Smooth muscle cell (in vitro differentiated cells): ENCODE results near the gene CA7. TPM values are rescaled to one million over a fixed set of nuclear protein-coding genes. Genes with fewer than 3 reads are reported as not detected.
A peak's percentile ranks its signal among the peaks of the same experiment; 100 is the strongest.

ENCODE experiments used
- DNase-seq: peaks from one replicate; lab custom pipeline; 2025; ENCODE audit not compliant: unreplicated experiment; lab: John Stamatoyannopoulos, UW
- H2AFZ ChIP-seq: fragments of 200-600 bp; sonication (generic); 2 replicates; pipeline ENCODE4 v1.6.0; 2016; ENCODE audit warnings: antibody characterized with exemption, low read depth, mild to moderate bottlenecking
- H3F3A ChIP-seq: fragments of 200-600 bp; sonication (generic); 2 replicates; pipeline ENCODE4 v1.6.0; 2017; ENCODE audit warnings: antibody characterized with exemption, low read depth
- H3K27ac ChIP-seq: fragments of 200-600 bp; sonication (generic); 2 replicates; pipeline ENCODE4 v1.5.1; 2016; ENCODE audit warnings: low read depth, mild to moderate bottlenecking
- H3K27me3 ChIP-seq: fragments of 200-600 bp; sonication (generic); 2 replicates; pipeline ENCODE4 v1.6.1; 2016; ENCODE audit warnings: low read depth, mild to moderate bottlenecking
- H3K36me3 ChIP-seq: fragments of 200-600 bp; sonication (generic); 2 replicates; pipeline ENCODE4 v1.5.1; 2016; ENCODE audit warnings: low read depth
- H3K4me1 ChIP-seq: fragments of 200-600 bp; sonication (generic); 2 replicates; pipeline ENCODE4 v1.5.1; 2016; ENCODE audit warnings: low read depth
- H3K4me2 ChIP-seq: fragments of 200-600 bp; sonication (generic); 2 replicates; pipeline ENCODE4 v1.6.0; 2016; ENCODE audit warnings: mild to moderate bottlenecking
- H3K4me3 ChIP-seq: fragments of 200-600 bp; sonication (generic); 2 replicates; pipeline ENCODE4 v1.5.1; 2016; ENCODE audit warnings: mild to moderate bottlenecking
- H3K79me2 ChIP-seq: fragments of 200-600 bp; sonication (generic); 2 replicates; pipeline ENCODE4 v1.6.0; 2016; ENCODE audit warnings: low read depth, mild to moderate bottlenecking
- H3K9ac ChIP-seq: fragments of 200-600 bp; sonication (generic); 2 replicates; pipeline ENCODE4 v1.6.0; 2016; ENCODE audit warnings: low read depth
- H3K9me3 ChIP-seq: fragments of 200-600 bp; sonication (generic); replicated peaks from 2 replicates; pipeline ENCODE4 v1.5.1; 2016; ENCODE audit warnings: low read depth
- H4K20me1 ChIP-seq: fragments of 200-600 bp; sonication (generic); 2 replicates; pipeline ENCODE4 v1.6.0; 2016; ENCODE audit warnings: low read depth
- CTCF ChIP-seq: fragments of 200-600 bp; sonication (generic); IDR thresholded peaks from 2 replicates; pipeline ENCODE4 v1.5.1; 2017; ENCODE audit warnings: borderline replicate concordance, mild to moderate bottlenecking, antibody characterized with exemption; ENCODE audit not compliant: insufficient read depth, poor library complexity, severe bottlenecking
- WGBS: methylation state at CpG from one replicate; pipeline ENCODE4 v1.1.7; 2016; ENCODE audit warnings: low lambda C conversion rate; 5-methylcytosine and 5-hydroxymethylcytosine counted together
- polyA plus RNA-seq: library from polyadenylated mRNA; unstranded; fragments of >200 nt; fragmentation: Nextera tagmentation; extraction: Ambion mirVana; gene quantifications from 2 replicates; pipeline ENCODE4 v1.2.1, GENCODE V29; 2016
- total RNA-seq: library from RNA; depleted of rRNA; stranded (reverse); fragments of >200 nt; gene quantifications from 2 replicates; pipeline ENCODE4 v1.2.3, GENCODE V29; 2014

The CA7 gene
- total RNA-seq (not detected in 2 replicates), polyA plus RNA-seq (not detected in 2 replicates)

DNA sequence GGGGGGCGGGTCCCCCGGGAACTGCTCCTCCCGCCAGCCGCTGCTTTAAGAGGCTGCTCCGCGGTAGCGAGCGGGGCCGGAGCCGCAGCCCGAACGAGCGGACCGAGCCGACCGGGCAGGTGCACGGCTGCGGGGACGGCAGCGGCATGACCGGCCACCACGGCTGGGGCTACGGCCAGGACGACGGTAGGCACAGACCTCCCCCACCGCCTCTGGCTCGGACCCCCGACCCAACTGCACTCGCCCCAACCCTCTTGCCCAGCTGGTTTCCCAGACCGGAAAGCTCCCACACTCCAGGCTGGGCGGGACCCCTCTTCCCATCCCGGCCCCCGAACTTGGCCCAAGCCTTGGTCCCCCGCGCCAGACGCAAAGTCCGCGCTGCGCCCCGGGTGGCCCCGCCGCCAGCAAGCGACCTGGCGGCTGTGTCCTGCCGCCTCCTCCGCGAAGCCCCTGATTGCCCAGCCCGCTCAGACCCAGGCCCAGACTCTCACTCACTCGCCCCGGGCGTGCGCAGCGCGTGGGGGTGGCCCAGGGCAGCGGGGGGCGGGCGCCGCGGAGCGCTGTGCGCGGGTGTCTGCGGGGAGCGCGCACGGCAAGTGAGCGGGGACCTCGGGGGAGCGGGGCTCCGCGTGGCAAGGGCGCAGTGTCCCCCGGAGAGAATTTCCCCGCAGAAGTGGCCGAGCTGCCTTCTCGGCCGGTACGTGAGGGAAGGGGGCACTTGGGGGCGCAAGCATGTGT is at the start of gene CA7:
Gene CA7, plus strand, starts transcription at position 73 of the 738 bp plus-strand sequence. Its CDS starts 74 bp downstream, at position 147.
- Histone ChIP-seq H3K9ac (no peak within 1 kb of the TSS), H3K4me2 (peak within 1 kb of the TSS; percentile 94), H3K27ac (no peak within 1 kb of the TSS), H3K79me2 (no peaks in the 10 kb centered on the region), H3K9me3 (no peaks in the 10 kb centered on the region), H4K20me1 (no peaks in the 10 kb centered on the region), H2AFZ (no peak within 1 kb of the TSS), H3K4me3 (peak within 1 kb of the TSS; percentile 50), H3F3A (no peaks in the 10 kb centered on the region), H3K27me3 (peaks cover 92% of the 10 kb centered on the region), H3K4me1 (no peaks in the 10 kb centered on the region), H3K36me3 (no peaks in the 10 kb centered on the region)
- no peak for DNase-seq
- no peak for TF ChIP-seq CTCF
- WGBS: 3% methylated on average over 61 of the region's 79 CpGs

DNA sequence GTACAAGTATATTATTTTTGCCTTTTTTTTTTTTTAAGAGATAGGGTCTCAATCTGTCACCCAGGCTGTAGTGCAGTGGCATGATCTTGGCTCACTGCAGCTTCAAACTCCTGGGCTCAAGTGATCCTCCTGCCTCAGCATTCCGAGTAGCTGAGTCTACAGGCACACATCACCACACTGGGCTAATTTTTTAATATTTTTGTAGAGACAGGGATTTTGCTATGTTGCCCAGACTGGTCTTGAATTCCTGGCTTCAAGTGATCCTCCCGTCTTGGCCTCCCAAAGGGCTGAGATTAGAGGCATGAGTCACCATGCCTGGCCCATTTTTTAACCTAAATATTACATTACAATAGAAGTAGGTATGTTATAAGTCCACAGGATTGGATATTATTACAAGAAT is 46.1 kb upstream of the CA7 start:
- Histone ChIP-seq H3K36me3 (no peaks in the 10 kb centered on the region), H3K27me3 (no peaks in the 10 kb centered on the region), H3K4me1 (no peaks in the 10 kb centered on the region), H3K9ac (no peak overlapping the region), H3F3A (no peaks in the 10 kb centered on the region), H4K20me1 (no peaks in the 10 kb centered on the region), H3K79me2 (no peaks in the 10 kb centered on the region), H3K27ac (no peak overlapping the region), H3K4me3 (no peak overlapping the region), H3K4me2 (no peak overlapping the region), H3K9me3 (no peaks in the 10 kb centered on the region), H2AFZ (no peak overlapping the region)
- TF ChIP-seq CTCF: no peak
- DNase-seq: no peak
- 43% methylated on average over 2 of the region's 2 CpGs for WGBS

DNA sequence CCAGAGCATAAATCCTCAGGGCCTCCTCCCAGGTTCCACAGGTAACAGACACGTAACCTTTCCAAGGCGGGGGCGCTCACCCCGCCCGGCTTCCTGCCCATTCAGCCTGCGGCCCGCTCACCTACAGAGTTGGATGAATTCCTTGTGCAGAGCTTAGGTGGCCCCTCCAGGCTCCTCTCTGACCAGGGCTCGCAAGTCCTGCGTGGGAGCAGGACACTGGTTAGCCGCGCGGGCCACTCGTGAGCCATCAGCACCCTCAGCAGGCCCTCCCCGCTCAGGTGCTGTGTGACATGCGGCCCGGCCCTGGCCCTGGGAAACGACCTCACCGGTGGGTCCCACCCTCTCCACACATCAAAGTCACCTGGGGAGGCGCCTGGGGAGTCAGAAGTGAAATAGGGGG is 43.4 kb upstream of the CA7 start:
- no peak overlapping the region for H3K4me3 ChIP-seq
- no peak overlapping the region for H3K4me2 ChIP-seq
- no peak overlapping the region for H3K27ac ChIP-seq
- no peaks in the 10 kb centered on the region for H4K20me1 ChIP-seq
- peaks cover 11% of the 10 kb centered on the region for H3K36me3 ChIP-seq
- H3F3A ChIP-seq: no peaks in the 10 kb centered on the region
- no peak for DNase-seq
- TF ChIP-seq CTCF: no peak
- 92% methylated on average over 19 of the region's 19 CpGs for WGBS
- no peaks in the 10 kb centered on the region for H3K9me3 ChIP-seq
- H3K79me2 ChIP-seq: no peaks in the 10 kb centered on the region
- no peak overlapping the region for H2AFZ ChIP-seq
- no peak overlapping the region for H3K9ac ChIP-seq
- no peaks in the 10 kb centered on the region for H3K4me1 ChIP-seq
- H3K27me3 ChIP-seq: no peaks in the 10 kb centered on the region
